Measurements from ENCODE around the gene RNF41. TPM values are rescaled to one million over a fixed set of nuclear protein-coding genes. Genes with fewer than 3 reads are reported as not detected.

The RNF41 gene
- polyA plus RNA-seq, 1 of the 3 experiments (the other 2 are of a cell fraction), result 127 TPM

GRCh38 chr12:56213878-56214277 lies 7.8 kb downstream of the RNF41 start:
- Histone ChIP-seq H3K36me3 (replicated peaks in 1 of 2; ENCODE audit: control insufficient read depth in 1 of 2, insufficient read depth in 2 of 2, low read length in 1 of 2) (peaks cover 47 to 61% of the 10 kb centered on the region in 2 experiments), H3K4me3 (ENCODE audit: low read depth in 2 of 2, low read length in 1 of 2) (no peak overlapping the region), H3K4me2 (no peak overlapping the region), H3K27ac (ENCODE audit: low read depth in 2 of 2, low read length in 1 of 2) (no peak overlapping the region), H3K79me2 (ENCODE audit: insufficient read depth) (peaks cover 56% of the 10 kb centered on the region), H3K4me1 (ENCODE audit: control insufficient read depth in 1 of 2, insufficient read depth in 2 of 2, low read depth in 1 of 2, low read length in 1 of 2) (no peaks in the 10 kb centered on the region), H3F3A (replicated peaks; ENCODE audit: insufficient read depth) (peaks cover 5% of the 10 kb centered on the region), H3K9me2 (no peaks in the 10 kb centered on the region), H3K9me3 (no peaks in the 10 kb centered on the region), H3K27me3 (ENCODE audit: insufficient read depth) (no peaks in the 10 kb centered on the region), H2AFZ (ENCODE audit: low read depth) (no peak overlapping the region), H4K20me1 (ENCODE audit: insufficient read depth) (no peaks in the 10 kb centered on the region), H3K9ac (no peak overlapping the region)
- CTCF ChIA-PET, result interaction anchor here (1.0 to 1.4 kb wide), 4 partner anchors 24 to 45 kb away, joined by 3 to 5 read pairs (median 4); partner anchors contain the start of genes ANKRD52 and SMARCC2
- TF ChIP-seq NFIC (IDR thresholded peaks at IDR 0.05; ENCODE audit: borderline replicate concordance), result no peak
- TF ChIP-seq IRF3 (IDR thresholded peaks at IDR 0.05; ENCODE audit: low read depth, low read length), result no peak
- TF ChIP-seq PBX3 (IDR thresholded peaks at IDR 0.05), result no peak
- TF ChIP-seq CHD2 (IDR thresholded peaks at IDR 0.05; ENCODE audit: low read length, partially characterized antibody), result no peak
- TF ChIP-seq EZH2phosphoT487 (IDR thresholded peaks at IDR 0.05; ENCODE audit: borderline replicate concordance, low read depth), result no peak
- no peak for TF ChIP-seq TEAD4 (IDR thresholded peaks at IDR 0.05; ENCODE audit: borderline replicate concordance, insufficient read depth)
- no peak for TF ChIP-seq MAX (IDR thresholded peaks at IDR 0.05; ENCODE audit: low read depth)
- no peak for TF ChIP-seq REST (IDR thresholded peaks at IDR 0.05; ENCODE audit: low read depth, low read length)
- no peak for TF ChIP-seq ELF1 (IDR thresholded peaks at IDR 0.05)
- no peak for TF ChIP-seq RFX5 (IDR thresholded peaks at IDR 0.05; ENCODE audit: low read length)
- TF ChIP-seq TCF12 (IDR thresholded peaks at IDR 0.05), result no peak
- POLR2A ChIA-PET, result no interaction called here
- WGBS (ENCODE audit: low lambda C conversion rate), result 94% methylated on average over 5 of the region's 5 CpGs
- DNase-seq, result no peak

- Histone ChIP-seq H3K27ac (ENCODE audit: low read depth in 2 of 2, low read length in 1 of 2) (no peak overlapping the region), H3K9ac (no peak overlapping the region), H3K36me3 (replicated peaks in 1 of 2; ENCODE audit: control insufficient read depth in 1 of 2, insufficient read depth in 2 of 2, low read length in 1 of 2) (peaks cover 57 to 71% of the 10 kb centered on the region in 2 experiments), H3K27me3 (ENCODE audit: insufficient read depth) (no peaks in the 10 kb centered on the region), H2AFZ (ENCODE audit: low read depth) (no peak overlapping the region), H3K9me3 (no peaks in the 10 kb centered on the region), H3K9me2 (no peaks in the 10 kb centered on the region), H3K4me3 (ENCODE audit: low read depth in 2 of 2, low read length in 1 of 2) (no peak overlapping the region), H4K20me1 (ENCODE audit: insufficient read depth) (no peaks in the 10 kb centered on the region), H3K79me2 (ENCODE audit: insufficient read depth) (peaks cover 43% of the 10 kb centered on the region), H3K4me1 (ENCODE audit: control insufficient read depth in 1 of 2, insufficient read depth in 2 of 2, low read depth in 1 of 2, low read length in 1 of 2) (no peaks in the 10 kb centered on the region; a peak in 1 of 4 replicates), H3K4me2 (no peak overlapping the region), H3F3A (replicated peaks; ENCODE audit: insufficient read depth) (peaks cover 12% of the 10 kb centered on the region)
- DNase-seq, result no peak
- ChIA-PET POLR2A (no interaction called here), CTCF (interaction anchor here (1.0 kb wide), 1 partner anchor 23 kb away, joined by 4 read pairs; the partner anchor contains the start of gene SMARCC2)
- WGBS (ENCODE audit: low lambda C conversion rate), result 100% methylated on average over 1 of the region's 1 CpG
- TF ChIP-seq MEF2A (IDR thresholded peaks at IDR 0.05; ENCODE audit: borderline replicate concordance, low read depth) (no peak), NRF1 (IDR thresholded peaks at IDR 0.05; ENCODE audit: low read depth, low read length) (no peak), POLR2AphosphoS5 (IDR thresholded peaks at IDR 0.05; ENCODE audit: low read depth, low read length) (no peak), MXI1 (IDR thresholded peaks at IDR 0.05; ENCODE audit: low read depth, low read length) (no peak), TAF1 (IDR thresholded peaks at IDR 0.05; ENCODE audit: borderline replicate concordance, low read depth, low read length) (no peak), YY1 (IDR thresholded peaks at IDR 0.05; ENCODE audit: low read depth) (no peak), ELF1 (IDR thresholded peaks at IDR 0.05) (no peak), IRF3 (IDR thresholded peaks at IDR 0.05; ENCODE audit: low read depth, low read length) (no peak), CTCF (IDR thresholded peaks at IDR 0.05) (no peak), CHD2 (IDR thresholded peaks at IDR 0.05; ENCODE audit: low read length, partially characterized antibody) (no peak), EP300 (IDR thresholded peaks at IDR 0.05; ENCODE audit: borderline replicate concordance in 1 of 2, low read depth in 1 of 2, low read length in 1 of 2) (no peak), NFIC (IDR thresholded peaks at IDR 0.05; ENCODE audit: borderline replicate concordance) (no peak)
Measured at GRCh38 chr12:56212361-56212760, 9.4 kb downstream of the RNF41 start.
